Left lobe of liver (tissue), 2 donors: ENCODE results near the gene C2orf42. TPM values are rescaled to one million over a fixed set of nuclear protein-coding genes. Genes with fewer than 3 reads are reported as not detected.
"Not testable (repeated sequence)": the region's sequence is repeated elsewhere in the genome, so short reads cannot be mapped to it uniquely, and the experiment has no call there.

ENCODE experiments used
- ATAC-seq: fragments of 200-7000 bp; cut with Tn5 transposase; one replicate; pipeline ENCODE4 v1.9.1; 2020; ENCODE audit warnings: mild to moderate bottlenecking, moderate library complexity
- DNase-seq: peaks from one replicate; pipeline ENCODE4 v3.0.0-alpha.2; 2020; ENCODE audit warnings: low spot score
- total RNA-seq: library from RNA; stranded (reverse); gene quantifications from one replicate; pipeline ENCODE4 v1.2.1, GENCODE V29; 2021
- donor health status: DM: no; HTN: no; CAD: no; lungs with moderate emphysema.
- donor health status: DM: no; HTN: yes; CAD: no.

The C2orf42 gene
- total RNA-seq, 1 donor from 2014 or later = 19.1 TPM

- ATAC-seq = no peak
- no peak for DNase-seq
Measured at GRCh38 chr2:70181363-70181956, 9.4 kb downstream of the C2orf42 start.

DNA sequence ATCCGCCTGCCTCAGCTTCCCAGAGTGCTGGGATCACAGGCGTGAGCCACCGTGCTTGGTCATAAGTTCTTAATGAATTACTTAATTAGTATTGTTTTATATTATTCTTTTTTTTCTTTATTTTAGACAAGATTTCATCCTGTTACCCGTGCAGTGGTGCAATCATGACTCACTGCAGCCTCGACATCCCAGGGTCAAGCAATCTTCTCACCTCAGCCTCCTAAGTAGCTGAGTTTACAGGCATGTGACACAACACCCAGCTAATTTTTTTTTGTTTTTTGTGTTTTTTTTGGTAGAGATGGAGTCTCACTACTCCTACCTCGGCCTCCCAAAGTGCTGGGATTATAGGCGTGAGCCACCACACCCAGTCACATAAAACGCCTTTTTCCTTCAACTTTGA, 17.3 kb downstream of the C2orf42 start:
- DNase-seq (no peak), ATAC-seq (no peak)

DNA sequence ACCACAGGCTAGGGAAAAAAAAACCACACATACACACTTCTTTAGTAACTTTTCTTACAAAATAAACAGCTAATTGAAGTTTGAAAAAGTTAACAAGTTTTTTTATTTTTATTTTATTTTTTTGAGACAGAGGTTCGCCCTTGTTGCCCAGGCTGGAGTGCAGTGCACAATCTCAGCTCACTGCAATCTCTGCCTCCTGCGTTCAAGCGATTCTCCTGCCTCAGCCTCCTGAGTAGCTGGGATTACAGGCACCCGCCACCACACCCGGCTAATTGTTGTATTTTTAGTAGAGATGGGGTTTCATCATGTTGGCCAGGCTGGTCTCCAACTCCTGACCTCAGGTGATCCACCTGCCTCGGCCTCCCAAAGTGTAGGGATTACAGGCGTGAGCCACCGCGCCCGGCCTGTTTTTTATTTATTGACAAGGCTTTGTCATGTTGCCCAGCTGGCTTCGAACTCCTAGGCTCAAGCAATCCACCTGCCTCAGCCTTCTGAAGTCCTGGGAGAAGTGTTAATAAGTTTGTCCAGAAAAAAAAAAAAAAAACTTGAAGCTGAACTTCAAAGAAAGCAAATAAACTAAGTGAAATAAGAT, 21.1 kb downstream of the C2orf42 start:
- not testable (repeated sequence) for DNase-seq, ATAC-seq

GRCh38 chr2:70161069-70161534, 29.7 kb downstream of the C2orf42 start:
- ATAC-seq = no peak

GRCh38 chr2:70160545-70160944, 30.3 kb downstream of the C2orf42 start:
- DNase-seq = no peak

More at GRCh38 chr2:70161069-70161534, 29.7 kb downstream of the C2orf42 start:
- DNase-seq = no peak

DNA sequence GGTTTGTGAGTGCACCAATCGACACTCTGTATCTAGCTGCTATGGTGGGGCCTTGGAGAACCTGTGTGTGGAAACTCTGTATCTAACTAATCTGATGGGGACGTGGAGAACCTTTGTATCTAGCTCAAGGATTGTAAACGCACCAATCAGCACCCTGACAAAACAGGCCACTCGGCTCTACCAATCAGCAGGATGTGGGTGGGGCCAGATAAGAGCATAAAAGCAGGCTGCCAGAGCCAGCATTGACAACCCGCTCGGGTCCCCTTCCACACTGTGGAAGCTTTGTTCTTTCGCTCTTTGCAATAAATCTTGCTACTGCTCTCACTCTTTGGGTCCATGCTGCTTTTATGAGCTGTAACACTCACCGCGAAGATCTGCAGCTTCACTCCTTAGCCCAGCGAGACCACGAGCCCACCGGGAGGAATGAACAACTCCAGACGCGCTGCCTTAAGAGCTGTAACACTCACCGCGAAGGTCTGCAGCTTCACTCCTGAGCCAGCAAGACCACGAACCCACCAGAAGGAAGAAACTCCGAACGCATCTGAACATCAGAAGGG, 41.6 kb downstream of the C2orf42 start:
- not testable (repeated sequence) for ATAC-seq, DNase-seq

More at GRCh38 chr2:70160545-70160944, 30.3 kb downstream of the C2orf42 start:
- no peak for ATAC-seq

DNA sequence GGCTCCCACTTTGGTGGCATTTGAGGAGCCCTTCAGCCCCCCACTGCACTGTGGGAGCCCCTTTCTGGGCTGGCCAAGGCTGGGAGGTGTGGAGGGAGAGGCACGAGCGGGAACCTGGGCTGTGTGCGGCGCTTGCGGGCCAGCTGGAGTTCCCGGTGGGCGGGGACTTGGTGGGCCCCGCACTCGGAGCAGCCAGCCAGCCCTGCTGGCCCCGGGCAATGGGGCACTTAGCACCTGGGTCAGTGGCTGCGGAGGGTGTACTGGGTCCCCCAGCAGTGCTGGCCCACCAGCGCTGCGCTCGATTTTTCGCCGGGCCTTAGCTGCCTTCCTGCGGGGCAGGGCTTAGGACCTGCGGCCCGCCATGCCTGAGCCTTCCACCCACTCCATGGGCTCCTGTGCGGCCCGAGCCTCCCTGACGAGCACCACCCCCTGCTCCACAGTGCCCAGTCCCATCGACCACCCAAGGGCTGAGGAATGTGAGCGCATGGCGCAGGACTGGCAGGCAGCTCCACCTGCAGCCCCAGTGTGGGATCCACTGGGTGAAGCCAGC, 42.5 kb downstream of the C2orf42 start:
- DNase-seq, ATAC-seq: not testable (repeated sequence)

DNA sequence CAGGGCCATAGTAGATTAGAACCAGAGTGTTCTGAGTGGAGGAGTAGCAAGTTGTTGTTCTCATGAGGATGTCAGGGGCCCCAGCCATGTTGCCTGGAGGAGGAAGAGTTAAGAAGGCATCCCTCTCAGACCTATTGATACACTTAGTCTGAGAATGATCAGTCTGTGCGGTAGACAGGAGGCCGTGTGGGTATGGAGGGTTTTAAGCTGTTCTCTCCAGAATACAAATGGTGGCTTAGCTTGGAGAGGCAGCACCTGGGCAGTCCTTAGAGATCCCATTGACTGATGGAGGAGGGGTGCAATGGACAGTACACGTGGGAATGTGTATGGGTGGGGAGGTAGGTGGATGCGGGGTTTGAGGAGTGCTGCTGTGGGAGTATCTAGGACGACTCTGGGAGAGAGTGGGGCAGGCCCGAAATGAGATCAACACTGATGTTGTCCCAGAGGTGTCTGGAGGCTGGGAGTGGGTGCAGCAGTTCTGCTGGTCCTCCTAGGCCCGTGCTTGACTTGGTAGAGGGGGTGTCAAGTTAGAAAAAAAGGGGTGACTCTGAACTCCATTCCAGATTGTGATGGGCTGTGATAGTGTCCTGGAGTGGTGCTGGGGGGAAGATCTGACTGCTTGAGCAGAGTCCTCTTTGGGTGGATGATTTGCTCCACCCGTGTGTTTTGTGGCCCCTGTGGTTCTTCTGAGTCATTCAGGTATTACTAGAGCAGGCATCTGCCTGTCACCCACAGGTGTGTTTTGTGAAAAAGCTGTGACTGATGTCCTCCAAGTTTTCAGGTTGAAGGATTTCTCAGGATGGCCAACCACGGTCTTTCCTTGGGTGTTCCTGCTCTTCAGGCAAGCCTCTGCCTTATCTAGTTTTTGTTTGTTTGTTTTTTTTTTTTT, 44.7 kb downstream of the C2orf42 start:
- ATAC-seq (no peak), DNase-seq (no peak)

GRCh38 chr2:70145144-70145490, 45.7 kb downstream of the C2orf42 start:
- ATAC-seq (no peak), DNase-seq (no peak)

DNA sequence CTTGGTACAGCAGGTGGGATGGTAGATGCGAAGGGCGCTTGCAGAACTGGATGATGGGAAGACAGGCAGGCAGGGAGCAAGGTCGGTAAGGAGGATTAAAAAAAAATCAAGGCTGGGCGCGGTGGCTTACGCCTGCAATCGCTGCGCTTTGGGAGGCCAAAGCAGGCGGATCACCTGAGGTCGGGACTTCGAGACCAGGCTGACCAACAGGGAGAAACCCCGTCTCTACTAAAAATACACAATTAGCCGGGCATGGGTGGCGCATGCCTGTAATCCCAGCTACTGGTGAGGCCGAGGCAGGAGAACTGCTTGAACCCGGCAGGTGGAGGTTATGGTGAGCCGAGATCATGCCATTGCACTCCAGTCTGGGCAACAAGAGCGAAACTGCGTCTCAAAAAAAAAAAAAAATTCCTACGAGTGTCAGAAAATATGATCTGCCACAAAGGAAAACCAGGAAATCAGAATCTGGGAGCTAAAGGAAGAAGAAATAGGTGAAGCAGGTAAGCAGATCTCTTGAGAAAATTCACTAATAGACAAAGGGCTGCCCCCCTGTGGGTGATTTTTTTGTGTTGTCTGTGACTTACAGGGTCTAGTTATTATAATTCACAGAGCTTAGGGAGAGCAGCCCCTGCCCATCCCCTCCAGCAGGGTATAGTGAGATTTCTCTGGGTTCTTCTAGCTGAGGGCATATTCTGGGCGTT, 46.2 kb downstream of the C2orf42 start:
- DNase-seq = no peak

DNA sequence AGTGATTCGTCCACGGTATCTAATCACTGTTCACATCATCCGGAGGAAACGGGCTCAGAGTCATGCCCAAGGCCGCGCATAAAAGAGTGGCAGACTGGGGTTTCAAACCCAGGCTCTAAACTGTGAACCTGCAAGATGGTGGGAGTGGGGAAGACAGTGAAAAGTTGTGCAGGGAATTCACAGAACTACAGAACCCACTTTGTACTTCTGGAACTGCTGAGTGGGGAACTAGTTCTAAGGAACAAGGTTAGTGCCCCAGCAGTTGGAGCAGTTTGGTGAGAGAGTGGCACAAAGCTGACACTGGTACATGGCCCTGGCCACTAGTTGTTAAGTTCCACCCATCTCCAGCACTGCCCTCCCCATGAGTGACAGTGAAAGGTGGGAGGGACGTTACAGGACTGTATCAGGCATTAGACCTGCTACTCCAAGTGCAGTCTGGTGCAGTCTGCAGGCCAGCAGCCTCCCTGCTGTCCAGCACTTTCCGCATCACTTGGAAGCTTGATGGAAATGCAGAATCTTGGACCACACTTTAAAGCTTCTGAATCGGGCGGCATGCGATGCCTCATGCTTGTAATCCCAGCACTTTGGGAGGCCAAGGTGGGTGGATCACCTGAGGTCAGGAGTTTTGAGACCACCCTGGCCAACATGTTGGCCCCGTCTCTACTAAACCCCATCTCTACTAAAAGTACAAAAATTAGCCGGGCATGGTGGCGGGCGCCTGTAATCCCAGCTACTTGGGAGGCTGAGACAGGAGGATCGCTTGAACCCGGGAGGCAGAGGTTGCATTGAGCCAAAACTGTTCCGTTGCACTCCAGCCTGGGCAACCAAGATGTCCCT, 47.3 kb downstream of the C2orf42 start:
- ATAC-seq (peak; percentile 45), DNase-seq (peak; percentile 81)

More for the DNA sequence above, 46.2 kb downstream of the C2orf42 start:
- ATAC-seq = no peak

GRCh38 chr2:70142590-70143313, 48.1 kb downstream of the C2orf42 start:
- peak; percentile 77 for ATAC-seq
- peak; percentile 99 for DNase-seq

GRCh38 chr2:70141902-70142589, 48.8 kb downstream of the C2orf42 start:
- ATAC-seq = peak; percentile 79
- peak; percentile 91 for DNase-seq

GRCh38 chr2:70141212-70141901, 49.5 kb downstream of the C2orf42 start:
- DNase-seq = peak; percentile 76
- peak; percentile 34 for ATAC-seq

DNA sequence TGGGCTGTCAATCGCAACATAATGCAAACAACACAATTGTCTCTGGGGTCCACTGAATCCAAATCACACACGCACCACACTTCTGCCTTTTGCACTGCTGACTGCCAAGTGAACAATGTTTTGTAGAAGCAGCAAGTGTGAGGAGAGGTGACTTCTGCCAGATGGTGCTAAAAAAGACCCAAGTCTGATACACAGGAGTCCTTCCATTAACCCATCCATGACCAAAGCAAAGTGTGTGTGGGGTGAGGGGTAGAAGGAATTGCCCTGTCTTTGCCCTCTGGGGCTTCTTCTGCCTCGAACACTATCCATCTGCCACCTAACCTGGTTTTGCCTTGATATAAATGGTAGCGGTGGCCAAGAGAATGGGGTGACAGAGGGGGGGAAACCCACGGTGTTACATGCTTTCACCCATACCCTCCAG, 50.0 kb downstream of the C2orf42 start:
- no peak for DNase-seq
- ATAC-seq = no peak

DNA sequence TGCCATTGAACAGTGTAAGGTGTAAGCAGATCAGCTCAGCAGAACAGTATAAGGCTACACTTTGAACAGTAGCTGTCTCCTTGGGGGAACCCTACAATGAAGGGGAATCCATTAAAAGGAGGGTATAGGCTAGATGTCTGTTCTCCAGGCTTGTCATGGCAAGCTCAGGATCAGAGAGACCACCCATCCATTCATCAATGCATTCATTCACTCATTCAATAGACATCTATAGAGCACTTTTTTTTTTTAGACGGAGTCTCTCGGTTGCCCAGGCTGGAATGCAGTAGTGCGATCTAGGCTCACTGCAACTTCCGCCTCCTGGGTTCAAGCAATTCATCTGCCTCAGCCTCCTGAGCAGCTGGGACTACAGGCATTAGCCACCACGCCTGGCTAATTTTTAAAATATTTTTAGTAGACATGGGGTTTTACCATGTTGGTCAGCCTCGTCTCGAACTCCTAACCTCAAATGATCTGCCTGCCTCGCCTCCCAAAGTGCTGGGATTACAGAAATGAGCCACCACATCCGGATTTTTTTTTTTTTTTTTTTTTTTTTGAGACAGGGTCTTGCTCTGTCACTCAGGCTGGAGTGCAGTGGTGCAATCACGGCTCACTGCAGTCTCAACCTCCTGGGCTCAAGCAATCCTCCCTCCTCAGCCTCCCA, 56.4 kb downstream of the C2orf42 start:
- DNase-seq = not testable (repeated sequence)

More for the DNA sequence above, 56.4 kb downstream of the C2orf42 start:
- not testable (repeated sequence) for ATAC-seq
